HCT116 (cell line): ENCODE measurements around the gene AQP7. TPM values are rescaled to one million over a fixed set of nuclear protein-coding genes. Genes with fewer than 3 reads are reported as not detected.
"Not testable (repeated sequence)": the region's sequence is repeated elsewhere in the genome, so short reads cannot be mapped to it uniquely, and the experiment has no call there.

Source experiments
- ATAC-seq: fragments of 200-7000 bp; cut with Tn5 transposase; 2 replicates; pipeline ENCODE4 v1.9.1; 2020; ENCODE audit warnings: mild to moderate bottlenecking, moderate library complexity
- BruUV-seq: library from RNA; stranded (reverse); fragments of 400-500 nt; replicated peaks from 2 replicates; lab custom pipeline; 2021; lab: Mats Ljungman, UMichigan
- CTCF ChIA-PET: fragments of 300-600 bp; sonication (Branson Sonifier 250); formaldehyde crosslinking; loops from one replicate; lab custom pipeline; 2021; ENCODE audit warnings: antibody characterized with exemption; lab: Charles Lee
- POLR2A ChIA-PET: fragments of 300-600, 350-600 bp; sonication (Branson Sonifier 250); formaldehyde crosslinking; loops from one replicate; lab custom pipeline; 2021; ENCODE audit warnings: antibody characterized with exemption; lab: Charles Lee
- RAD21 ChIA-PET, 2 experiments: fragments of 300-600 bp; sonication (Branson Sonifier 250); formaldehyde crosslinking; loops; one replicate each; lab custom pipeline; 2023; ENCODE audit warnings: low total read pairs in 2 of 2; ENCODE audit not compliant: uncharacterized antibody in 2 of 2, unreplicated experiment in 2 of 2, low non-redundant PET in 1 of 2; lab: Charles Lee
- DNase-seq: peaks from one replicate; pipeline ENCODE4 v3.0.0-alpha.2; 2010; ENCODE audit warnings: low read depth, low spot score
- H2AFZ ChIP-seq: fragments of 200-600 bp; shearing (Covaris generic), sonication (generic); 2 replicates; pipeline ENCODE4 v1.6.1; 2017; ENCODE audit warnings: low read depth, mixed run types, mixed read lengths, antibody characterized with exemption, low read length; ENCODE audit not compliant: poor library complexity, severe bottlenecking
- H3K27ac ChIP-seq: 2 replicates; pipeline ENCODE4 v1.5.1; 2012; ENCODE audit warnings: low read depth, low read length
- H3K27me3 ChIP-seq: fragments of 200-600 bp; sonication (generic); 2 replicates; pipeline ENCODE4 v1.6.1; 2016; ENCODE audit warnings: mixed run types, low read length, mixed read lengths; ENCODE audit not compliant: insufficient read depth
- H3K36me3 ChIP-seq, 2 experiments: fragments of 200-500 bp in 1 of 2; fragments of 200-600 bp in 1 of 2; sonication (Bioruptor generic) in 1 of 2; sonication (generic) in 1 of 2; 2 replicates each; pipeline versions ENCODE4 v1.5.1 to v1.6.1; 2014 to 2016; ENCODE audit warnings: low read length in 2 of 2, inconsistent platforms in 1 of 2, mixed read lengths in 1 of 2, mixed run types in 1 of 2; ENCODE audit not compliant: insufficient read depth in 2 of 2, control insufficient read depth in 1 of 2
- H3K4me1 ChIP-seq, 2 experiments: fragments of 200-600 bp in 1 of 2; sonication (generic) in 1 of 2; 2 replicates each; pipeline versions ENCODE4 v1.5.1 to v1.6.1; 2012 to 2017; ENCODE audit warnings: low read length in 2 of 2, inconsistent platforms in 1 of 2, mild to moderate bottlenecking in 1 of 2, mixed read lengths in 1 of 2, mixed run types in 1 of 2, moderate library complexity in 1 of 2; ENCODE audit not compliant: insufficient read depth in 2 of 2, control insufficient read depth in 1 of 2
- H3K4me2 ChIP-seq: fragments of 200-600 bp; sonication (generic); 2 replicates; pipeline ENCODE4 v1.6.1; 2017; ENCODE audit warnings: mixed run types, low read length, mixed read lengths
- H3K4me3 ChIP-seq, 2 experiments: fragments of 200-600 bp in 1 of 2; sonication (generic) in 1 of 2; replicated peaks in 1 of 2; 2 replicates each; pipeline ENCODE4 v1.5.1; 2011 to 2016; ENCODE audit warnings: low read length in 2 of 2, control low read depth in 1 of 2, low read depth in 1 of 2, mild to moderate bottlenecking in 1 of 2, mixed read lengths in 1 of 2, mixed run types in 1 of 2
- H3K79me2 ChIP-seq: fragments of 200-600 bp; sonication (generic); 2 replicates; pipeline ENCODE4 v1.6.1; 2017; ENCODE audit warnings: mild to moderate bottlenecking, mixed run types, low read length, moderate library complexity, mixed read lengths; ENCODE audit not compliant: insufficient read depth
- H3K9ac ChIP-seq: fragments of 200-600 bp; sonication (generic); 2 replicates; pipeline ENCODE4 v1.6.1; 2016; ENCODE audit warnings: low read length, mixed read lengths
- H3K9me2 ChIP-seq: fragments of 200-600 bp; sonication (generic), shearing (Covaris generic); 2 replicates; pipeline ENCODE4 v1.6.1; 2017; ENCODE audit warnings: mixed run types, mild to moderate bottlenecking, moderate library complexity; ENCODE audit not compliant: insufficient read depth
- H3K9me3 ChIP-seq, 2 experiments: fragments of 200-500 bp in 1 of 2; fragments of 200-600 bp in 1 of 2; sonication (Bioruptor generic) in 1 of 2; sonication (generic) in 1 of 2; 2 replicates each; pipeline ENCODE4 v1.6.1; 2014 to 2017; ENCODE audit warnings: low read length in 2 of 2, mixed read lengths in 2 of 2, inconsistent platforms in 1 of 2, low read depth in 1 of 2, mild to moderate bottlenecking in 1 of 2, mixed run types in 1 of 2, moderate library complexity in 1 of 2; ENCODE audit not compliant: control insufficient read depth in 1 of 2, insufficient read depth in 1 of 2
- H4K20me1 ChIP-seq: fragments of 200-600 bp; sonication (generic), shearing (Covaris generic); 2 replicates; pipeline ENCODE4 v1.6.1; 2017; ENCODE audit warnings: mixed run types, mild to moderate bottlenecking, moderate library complexity; ENCODE audit not compliant: insufficient read depth
- CTCF ChIP-seq, 3 experiments: fragments of 200-600 bp in 1 of 3; sonication (generic) in 1 of 3; IDR thresholded peaks in 2 of 3; conservative IDR thresholded peaks in 1 of 3; 2 replicates each; pipeline ENCODE4 v1.5.1; 2012 to 2017; ENCODE audit warnings: low read depth in 2 of 3, low read length in 2 of 3, antibody characterized with exemption in 1 of 3, borderline replicate concordance in 1 of 3, control low read depth in 1 of 3, mild to moderate bottlenecking in 1 of 3, mixed read lengths in 1 of 3, mixed run types in 1 of 3, moderate library complexity in 1 of 3; ENCODE audit not compliant: insufficient read depth in 1 of 3
- EGR1 ChIP-seq: IDR thresholded peaks from 2 replicates; pipeline ENCODE4 v1.6.1; 2012; ENCODE audit warnings: low read depth
- ELF1 ChIP-seq: IDR thresholded peaks from 2 replicates; pipeline ENCODE4 v1.6.1; 2012; ENCODE audit warnings: low read depth, borderline replicate concordance
- EZH2phosphoT487 ChIP-seq: fragments of 200-600 bp; IDR thresholded peaks from 2 replicates; pipeline ENCODE4 v1.6.1; 2018; ENCODE audit warnings: antibody characterized with exemption, borderline replicate concordance
- FOSL1 ChIP-seq: IDR thresholded peaks from 2 replicates; pipeline ENCODE4 v1.6.1; 2012; ENCODE audit warnings: low read depth
- JUND ChIP-seq: IDR thresholded peaks from 2 replicates; pipeline ENCODE4 v1.6.1; 2012
- MAX ChIP-seq: IDR thresholded peaks from 2 replicates; pipeline ENCODE4 v1.6.1; 2012
- POLR2A ChIP-seq: IDR thresholded peaks from 2 replicates; pipeline ENCODE4 v1.7.0; 2011; ENCODE audit warnings: borderline replicate concordance; ENCODE audit not compliant: insufficient read depth, insufficient read length; ENCODE audit errors: extremely low read depth
- POLR2AphosphoS5 ChIP-seq: IDR thresholded peaks from 2 replicates; pipeline ENCODE4 v1.6.1; 2011; ENCODE audit warnings: mild to moderate bottlenecking, low read depth, low read length, moderate library complexity
- RAD21 ChIP-seq: IDR thresholded peaks from 2 replicates; pipeline ENCODE4 v1.6.1; 2012; ENCODE audit warnings: low read depth, mild to moderate bottlenecking
- SIN3A ChIP-seq: IDR thresholded peaks from 2 replicates; pipeline ENCODE4 v1.6.1; 2012; ENCODE audit warnings: low read depth
- SRF ChIP-seq: IDR thresholded peaks from 2 replicates; pipeline ENCODE4 v1.6.1; 2012; ENCODE audit warnings: low read depth
- TCF7L2 ChIP-seq: IDR thresholded peaks from 2 replicates; pipeline ENCODE4 v1.7.0; 2011; ENCODE audit warnings: borderline replicate concordance, inconsistent platforms; ENCODE audit not compliant: insufficient read depth, insufficient read length; ENCODE audit errors: extremely low read depth
- ZNF274 ChIP-seq: fragments of 200-500 bp; sonication (Bioruptor generic); IDR thresholded peaks from 2 replicates; pipeline ENCODE4 v1.6.1; 2014; ENCODE audit warnings: mild to moderate bottlenecking, low read depth, low read length, inconsistent platforms
- intact Hi-C: fragments of 100-400 bp; cut with micrococcal nuclease; formaldehyde crosslinking; loops from 2 replicates; pipeline ENCODE4 v1.10.0; 2022
- total RNA-seq: library from RNA; stranded (reverse); gene quantifications from one replicate; pipeline ENCODE4 v1.2.1, GENCODE V29; 2021; ENCODE audit not compliant: unreplicated experiment
- TF ChIP-seq, protein P1 (sequence below): IDR thresholded peaks from 2 replicates; pipeline ENCODE4 v1.6.1; 2012; ENCODE audit warnings: low read depth
- TF ChIP-seq, protein P2 (sequence below): IDR thresholded peaks from 2 replicates; pipeline ENCODE4 v1.6.1; 2012

Gene AQP7
- total RNA-seq, 1 experiment from 2014 or later: 0.96 TPM

DNA sequence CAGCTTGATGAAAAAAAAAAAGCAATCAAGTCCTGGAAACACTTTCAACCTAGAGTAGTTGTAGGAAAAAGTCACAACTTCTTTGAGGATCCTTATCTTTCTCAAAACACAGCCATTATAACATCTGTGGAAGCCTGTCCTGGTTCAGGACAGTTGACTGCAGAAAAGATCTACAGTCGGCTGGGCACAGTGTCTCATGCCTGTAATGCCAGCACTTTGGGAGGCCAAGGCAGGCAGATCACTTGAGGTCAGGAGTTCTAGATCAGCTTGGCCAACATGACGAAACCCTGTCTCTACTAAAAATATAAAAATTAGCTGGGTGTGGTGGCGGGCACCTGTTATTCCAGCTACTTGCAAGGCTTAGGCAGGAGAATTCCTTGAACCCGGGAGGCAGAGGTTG, 37.6 kb downstream of the AQP7 start:
- intact Hi-C loops, H3K4me2 ChIP-seq, DNase-seq, H4K20me1 ChIP-seq, BruUV-seq, RAD21 ChIA-PET, H3K4me1 ChIP-seq, CTCF ChIA-PET, POLR2A ChIA-PET, H3K4me3 ChIP-seq, H3K36me3 ChIP-seq, H3K79me2 ChIP-seq, H3K9me2 ChIP-seq, H2AFZ ChIP-seq, ATAC-seq, H3K27me3 ChIP-seq, H3K9ac ChIP-seq, H3K27ac ChIP-seq, H3K9me3 ChIP-seq: not testable (repeated sequence)

DNA sequence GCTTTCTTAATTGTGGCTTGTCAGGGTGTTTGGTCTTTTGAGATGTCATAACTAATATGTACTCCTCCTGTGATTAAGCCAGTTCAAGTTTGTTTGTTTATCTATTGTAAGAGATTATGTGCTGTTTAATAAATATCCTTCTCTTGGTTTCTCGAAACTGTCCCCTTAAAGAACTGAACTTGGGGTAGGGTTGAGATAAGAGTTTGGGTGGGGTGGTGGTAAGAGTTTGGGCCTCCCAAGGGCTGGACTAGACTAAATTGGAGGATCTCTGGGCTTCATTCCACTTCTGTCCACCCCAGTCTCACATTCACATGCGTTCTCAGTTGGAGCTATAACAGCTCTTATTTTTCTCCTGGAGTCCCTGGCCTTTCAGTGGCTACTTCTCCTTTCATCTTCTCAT, 38.2 kb downstream of the AQP7 start:
- no peak for ATAC-seq
- no peaks in the 10 kb centered on the region for H3K27me3 ChIP-seq

More for the DNA sequence above, 38.2 kb downstream of the AQP7 start:
- ChIA-PET RAD21 (no interaction called here), POLR2A (no interaction called here), CTCF (no interaction called here)
- no peaks in the 10 kb centered on the region for H3K9me2 ChIP-seq
- no peaks in the 10 kb centered on the region; a peak in 1 of 4 replicates for H3K36me3 ChIP-seq
- H3K9ac ChIP-seq: no peak overlapping the region
- BruUV-seq: no TSS peak
- H3K9me3 ChIP-seq: no peaks in the 10 kb centered on the region
- H3K79me2 ChIP-seq: no peaks in the 10 kb centered on the region
- no peak overlapping the region for H3K27ac ChIP-seq
- H3K4me2 ChIP-seq: no peak overlapping the region
- intact Hi-C loops: no loop called here
- TF ChIP-seq, protein P1, sequence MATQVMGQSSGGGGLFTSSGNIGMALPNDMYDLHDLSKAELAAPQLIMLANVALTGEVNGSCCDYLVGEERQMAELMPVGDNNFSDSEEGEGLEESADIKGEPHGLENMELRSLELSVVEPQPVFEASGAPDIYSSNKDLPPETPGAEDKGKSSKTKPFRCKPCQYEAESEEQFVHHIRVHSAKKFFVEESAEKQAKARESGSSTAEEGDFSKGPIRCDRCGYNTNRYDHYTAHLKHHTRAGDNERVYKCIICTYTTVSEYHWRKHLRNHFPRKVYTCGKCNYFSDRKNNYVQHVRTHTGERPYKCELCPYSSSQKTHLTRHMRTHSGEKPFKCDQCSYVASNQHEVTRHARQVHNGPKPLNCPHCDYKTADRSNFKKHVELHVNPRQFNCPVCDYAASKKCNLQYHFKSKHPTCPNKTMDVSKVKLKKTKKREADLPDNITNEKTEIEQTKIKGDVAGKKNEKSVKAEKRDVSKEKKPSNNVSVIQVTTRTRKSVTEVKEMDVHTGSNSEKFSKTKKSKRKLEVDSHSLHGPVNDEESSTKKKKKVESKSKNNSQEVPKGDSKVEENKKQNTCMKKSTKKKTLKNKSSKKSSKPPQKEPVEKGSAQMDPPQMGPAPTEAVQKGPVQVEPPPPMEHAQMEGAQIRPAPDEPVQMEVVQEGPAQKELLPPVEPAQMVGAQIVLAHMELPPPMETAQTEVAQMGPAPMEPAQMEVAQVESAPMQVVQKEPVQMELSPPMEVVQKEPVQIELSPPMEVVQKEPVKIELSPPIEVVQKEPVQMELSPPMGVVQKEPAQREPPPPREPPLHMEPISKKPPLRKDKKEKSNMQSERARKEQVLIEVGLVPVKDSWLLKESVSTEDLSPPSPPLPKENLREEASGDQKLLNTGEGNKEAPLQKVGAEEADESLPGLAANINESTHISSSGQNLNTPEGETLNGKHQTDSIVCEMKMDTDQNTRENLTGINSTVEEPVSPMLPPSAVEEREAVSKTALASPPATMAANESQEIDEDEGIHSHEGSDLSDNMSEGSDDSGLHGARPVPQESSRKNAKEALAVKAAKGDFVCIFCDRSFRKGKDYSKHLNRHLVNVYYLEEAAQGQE: no peak
- TF ChIP-seq POLR2AphosphoS5: no peak
- no peak for TF ChIP-seq MAX
- no peak for TF ChIP-seq RAD21
- TF ChIP-seq CTCF (IDR thresholded peaks at IDR 0.05 in 2 of 3, conservative IDR thresholded peaks at IDR 0.05 in 1 of 3; ENCODE audit: borderline replicate concordance in 1 of 3, insufficient read depth in 1 of 3, low read depth in 2 of 3, low read length in 2 of 3): no peak
- no peak for TF ChIP-seq JUND
- TF ChIP-seq ZNF274: no peak
- no peak for TF ChIP-seq EGR1
- TF ChIP-seq, protein P2, sequence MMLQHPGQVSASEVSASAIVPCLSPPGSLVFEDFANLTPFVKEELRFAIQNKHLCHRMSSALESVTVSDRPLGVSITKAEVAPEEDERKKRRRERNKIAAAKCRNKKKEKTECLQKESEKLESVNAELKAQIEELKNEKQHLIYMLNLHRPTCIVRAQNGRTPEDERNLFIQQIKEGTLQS: no peak
- TF ChIP-seq POLR2A: no peak
- TF ChIP-seq TCF7L2: no peak
- TF ChIP-seq FOSL1: no peak
- no peak for TF ChIP-seq EZH2phosphoT487
- no peak for TF ChIP-seq ELF1
- TF ChIP-seq SIN3A: no peak
- TF ChIP-seq SRF: no peak
- H3K4me3 ChIP-seq: no peak overlapping the region
- DNase-seq: no peak
- no peak overlapping the region for H2AFZ ChIP-seq
- no peaks in the 10 kb centered on the region for H3K4me1 ChIP-seq
- H4K20me1 ChIP-seq: no peaks in the 10 kb centered on the region
